COLO668 (cell line): ENCODE data around the gene UIMC1.
A peak's percentile ranks its signal among the peaks of the same experiment; 100 is the strongest.

Source experiments
- DNase-seq: peaks from one replicate; lab custom pipeline; 2025; ENCODE audit not compliant: unreplicated experiment; lab: John Stamatoyannopoulos, UW

The UIMC1 gene

GRCh38 chr5:176955895-176956294 lies 50.7 kb downstream of the UIMC1 start:
- DNase-seq = no peak

GRCh38 chr5:176954050-176954449 lies 52.5 kb downstream of the UIMC1 start:
- no peak for DNase-seq

- no peak for DNase-seq
These were observed 53.9 kb downstream of the UIMC1 start for GRCh38 chr5:176952531-176953193.

GRCh38 chr5:176948458-176948857 lies 58.1 kb downstream of the UIMC1 start:
- no peak for DNase-seq

- DNase-seq = no peak
These were observed 58.7 kb downstream of the UIMC1 start for GRCh38 chr5:176947847-176948246.

GRCh38 chr5:176944268-176944667 lies 62.3 kb downstream of the UIMC1 start:
- DNase-seq = no peak

- no peak for DNase-seq
These were observed 62.8 kb downstream of the UIMC1 start for GRCh38 chr5:176943816-176944215.

- DNase-seq = no peak
These were observed 64.6 kb downstream of the UIMC1 start for GRCh38 chr5:176941951-176942350.

GRCh38 chr5:176938472-176938871 lies 68.1 kb downstream of the UIMC1 start:
- DNase-seq = no peak

- no peak for DNase-seq
These were observed 71.6 kb downstream of the UIMC1 start for GRCh38 chr5:176935017-176935416.

- no peak for DNase-seq
These were observed 72.2 kb downstream of the UIMC1 start for GRCh38 chr5:176934309-176934930.

GRCh38 chr5:176929654-176930053 lies 76.9 kb downstream of the UIMC1 start:
- DNase-seq = no peak

GRCh38 chr5:176927562-176927961 lies 79.0 kb downstream of the UIMC1 start:
- no peak for DNase-seq

- no peak for DNase-seq
These were observed 83.8 kb downstream of the UIMC1 start for GRCh38 chr5:176922817-176923216.

GRCh38 chr5:176921714-176922113 lies 84.9 kb downstream of the UIMC1 start:
- DNase-seq = no peak

GRCh38 chr5:176918613-176919012 lies 88.0 kb downstream of the UIMC1 start:
- no peak for DNase-seq

GRCh38 chr5:176916337-176916736 lies 90.2 kb downstream of the UIMC1 start:
- DNase-seq = peak; percentile 2

- no peak for DNase-seq
These were observed 90.7 kb downstream of the UIMC1 start for GRCh38 chr5:176915906-176916305.

- DNase-seq = no peak
These were observed 94.5 kb downstream of the UIMC1 start for GRCh38 chr5:176912115-176912514.

- no peak for DNase-seq
These were observed 97.8 kb downstream of the UIMC1 start for GRCh38 chr5:176908675-176909368.

GRCh38 chr5:176906796-176907195 lies 99.8 kb downstream of the UIMC1 start:
- DNase-seq = no peak

GRCh38 chr5:176906126-176906525 lies 100.5 kb downstream of the UIMC1 start:
- DNase-seq = no peak
